GM12865 (cell line): Measurements from ENCODE around the gene FRA10AC1.
"Not testable (repeated sequence)": the region's sequence is repeated elsewhere in the genome, so short reads cannot be mapped to it uniquely, and the experiment has no call there.

Experiments used
- DNase-seq: peaks from one replicate; pipeline ENCODE4 v3.0.0; 2010; ENCODE audit warnings: low read depth
- H3K4me3 ChIP-seq: 2 replicates; pipeline ENCODE4 v1.5.1; 2011; ENCODE audit warnings: mild to moderate bottlenecking, low read depth, low read length, control low read depth
- TF ChIP-seq, protein P1 (sequence below): IDR thresholded peaks from 2 replicates; pipeline ENCODE4 v1.5.1; 2011; ENCODE audit warnings: low read length, control low read depth, low read depth, inconsistent platforms; ENCODE audit not compliant: insufficient read depth; ENCODE audit errors: missing control alignments

Gene FRA10AC1

GRCh38 chr10:93703841-93704240 is 1.4 kb upstream of the FRA10AC1 start:
- DNase-seq, result no peak
- H3K4me3 ChIP-seq, result no peak overlapping the region
- TF ChIP-seq, protein P1, sequence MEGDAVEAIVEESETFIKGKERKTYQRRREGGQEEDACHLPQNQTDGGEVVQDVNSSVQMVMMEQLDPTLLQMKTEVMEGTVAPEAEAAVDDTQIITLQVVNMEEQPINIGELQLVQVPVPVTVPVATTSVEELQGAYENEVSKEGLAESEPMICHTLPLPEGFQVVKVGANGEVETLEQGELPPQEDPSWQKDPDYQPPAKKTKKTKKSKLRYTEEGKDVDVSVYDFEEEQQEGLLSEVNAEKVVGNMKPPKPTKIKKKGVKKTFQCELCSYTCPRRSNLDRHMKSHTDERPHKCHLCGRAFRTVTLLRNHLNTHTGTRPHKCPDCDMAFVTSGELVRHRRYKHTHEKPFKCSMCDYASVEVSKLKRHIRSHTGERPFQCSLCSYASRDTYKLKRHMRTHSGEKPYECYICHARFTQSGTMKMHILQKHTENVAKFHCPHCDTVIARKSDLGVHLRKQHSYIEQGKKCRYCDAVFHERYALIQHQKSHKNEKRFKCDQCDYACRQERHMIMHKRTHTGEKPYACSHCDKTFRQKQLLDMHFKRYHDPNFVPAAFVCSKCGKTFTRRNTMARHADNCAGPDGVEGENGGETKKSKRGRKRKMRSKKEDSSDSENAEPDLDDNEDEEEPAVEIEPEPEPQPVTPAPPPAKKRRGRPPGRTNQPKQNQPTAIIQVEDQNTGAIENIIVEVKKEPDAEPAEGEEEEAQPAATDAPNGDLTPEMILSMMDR, result no peak

GRCh38 chr10:93703066-93703465 is 674 bp upstream of the FRA10AC1 start:
- TF ChIP-seq, protein P1, result no peak
- peak; percentile 11 for DNase-seq
- H3K4me3 ChIP-seq, result peak overlapping the region; percentile 88

DNA sequence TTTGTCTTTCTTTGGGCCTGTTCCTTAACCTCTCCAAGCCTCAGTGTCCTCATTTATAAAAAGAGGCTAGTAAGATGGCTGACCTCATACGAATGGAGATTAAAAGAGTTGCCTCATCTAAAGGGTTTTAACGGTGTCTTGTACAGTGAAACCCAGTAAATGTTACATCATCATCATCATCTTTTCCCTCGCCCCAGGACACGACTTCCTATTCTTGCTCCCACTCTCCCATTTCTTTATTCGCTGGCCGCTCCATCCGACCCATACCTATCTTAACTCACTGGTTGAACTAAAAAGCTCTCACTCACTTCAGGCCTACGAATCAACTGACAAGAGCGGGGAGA is 554 bp downstream of the FRA10AC1 start:
- H3K4me3 ChIP-seq, result peak overlapping the region; percentile 88
- DNase-seq, result peak; percentile 27
- TF ChIP-seq, protein P1, result no peak

DNA sequence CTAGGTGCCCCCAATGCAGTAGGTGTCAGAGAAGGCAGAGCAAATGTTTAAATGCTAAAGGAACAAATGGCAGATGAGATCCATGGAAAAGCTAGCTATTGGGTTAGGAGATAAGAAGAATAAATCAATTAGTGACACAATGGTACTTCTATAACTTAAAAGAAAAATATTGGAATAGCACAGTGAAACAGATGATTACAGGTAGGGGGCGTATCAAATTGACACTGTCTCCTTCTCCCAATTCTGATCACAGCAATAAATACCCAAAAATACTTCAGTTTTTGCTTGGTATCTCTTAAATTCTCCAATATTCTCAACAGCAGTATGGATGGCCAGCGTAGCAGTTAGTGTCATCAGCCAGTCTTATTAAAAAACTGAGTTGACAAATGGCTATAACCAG is 5.2 kb downstream of the FRA10AC1 start:
- TF ChIP-seq, protein P1, result peak; percentile 7
- DNase-seq, result no peak
- no peak overlapping the region for H3K4me3 ChIP-seq

DNA sequence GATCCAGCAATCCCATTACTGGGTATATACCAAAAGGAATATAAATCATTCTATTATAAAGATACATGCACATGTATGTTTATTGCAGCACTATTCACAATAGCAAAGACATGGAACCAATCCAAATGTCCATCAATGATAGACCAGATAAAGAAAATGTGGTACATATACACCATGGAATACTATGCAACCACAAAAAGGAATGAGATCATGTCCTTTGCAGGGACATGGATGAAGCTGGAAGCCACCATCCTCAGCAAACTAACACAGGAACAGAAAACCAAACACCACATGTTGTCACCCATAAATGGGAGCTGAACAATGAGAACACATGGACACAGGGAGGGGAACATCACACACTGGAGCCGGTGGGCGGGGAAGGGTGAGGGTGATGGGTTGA is 5.8 kb downstream of the FRA10AC1 start:
- not testable (repeated sequence) for DNase-seq, H3K4me3 ChIP-seq

- DNase-seq, result no peak
- TF ChIP-seq, protein P1, result no peak
- H3K4me3 ChIP-seq, result no peak overlapping the region
These were observed 6.7 kb downstream of the FRA10AC1 start for GRCh38 chr10:93695740-93696139.

DNA sequence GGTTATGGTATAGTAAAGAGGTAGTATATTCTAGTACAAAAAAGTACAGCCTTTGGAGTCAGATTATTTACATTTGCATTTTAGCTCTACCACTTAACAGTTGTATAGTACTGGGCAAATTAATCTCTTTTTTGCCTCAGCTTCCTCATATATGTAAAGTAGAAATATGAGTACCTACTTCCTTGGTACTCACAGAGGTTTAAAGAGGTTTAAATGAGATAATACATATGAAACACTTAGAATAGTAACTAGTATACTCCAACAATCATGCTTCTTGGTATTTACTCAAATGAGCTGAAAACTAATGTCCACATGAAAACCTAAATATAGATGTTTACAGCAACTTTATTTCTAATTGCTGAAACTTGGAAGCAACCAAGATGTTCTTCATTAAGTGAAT is 14.7 kb downstream of the FRA10AC1 start:
- TF ChIP-seq, protein P1, result no peak
- H3K4me3 ChIP-seq, result no peak overlapping the region
- DNase-seq, result no peak
